Neural progenitor cell (in vitro differentiated cells): ENCODE results near the gene TAF4. TPM values are rescaled to one million over a fixed set of nuclear protein-coding genes. Genes with fewer than 3 reads are reported as not detected.

Experiments used
- DNase-seq: peaks from one replicate; pipeline ENCODE4 v3.0.0-alpha.2; 2016; ENCODE audit warnings: low spot score
- H2AFZ ChIP-seq: fragments of 200-600 bp; sonication (generic); replicated peaks from 2 replicates; pipeline ENCODE4 v1.6.1; 2016; ENCODE audit warnings: antibody characterized with exemption
- H3F3A ChIP-seq: fragments of 200-600 bp; sonication (generic); 2 replicates; pipeline ENCODE4 v1.6.1; 2016; ENCODE audit warnings: antibody characterized with exemption, low read depth
- H3K27ac ChIP-seq: fragments of 200-600 bp; sonication (generic); 2 replicates; pipeline ENCODE4 v1.5.1; 2016; ENCODE audit warnings: mild to moderate bottlenecking
- H3K27me3 ChIP-seq: fragments of 200-600 bp; sonication (generic); 2 replicates; pipeline ENCODE4 v1.6.1; 2016; ENCODE audit warnings: mild to moderate bottlenecking, moderate library complexity
- H3K36me3 ChIP-seq: fragments of 200-600 bp; sonication (generic); 2 replicates; pipeline ENCODE4 v1.5.1; 2016
- H3K4me1 ChIP-seq: fragments of 200-600 bp; sonication (generic); 2 replicates; pipeline ENCODE4 v1.6.1; 2016; ENCODE audit warnings: mixed run types
- H3K4me2 ChIP-seq: fragments of 200-600 bp; sonication (generic); 2 replicates; pipeline ENCODE4 v1.6.1; 2016
- H3K4me3 ChIP-seq: fragments of 200-600 bp; sonication (generic); 2 replicates; pipeline ENCODE4 v1.5.1; 2016
- H3K79me2 ChIP-seq: fragments of 200-600 bp; sonication (generic); 2 replicates; pipeline ENCODE4 v1.6.1; 2016; ENCODE audit warnings: low read depth
- H3K9ac ChIP-seq: fragments of 200-600 bp; sonication (generic); 2 replicates; pipeline ENCODE4 v1.6.1; 2016
- H3K9me3 ChIP-seq: fragments of 200-600 bp; sonication (generic); 2 replicates; pipeline ENCODE4 v1.5.1; 2016; ENCODE audit warnings: low read depth
- H4K20me1 ChIP-seq: fragments of 200-600 bp; sonication (generic); 2 replicates; pipeline ENCODE4 v1.6.1; 2016; ENCODE audit warnings: low read depth
- H3K27ac Mint-ChIP-seq: 3 replicates; pipeline ENCODE4 v1.8.0; 2021; ENCODE audit warnings: mixed read lengths
- H3K27me3 Mint-ChIP-seq: 2 replicates; pipeline ENCODE4 v1.8.0; 2022; ENCODE audit warnings: low read depth, mild to moderate bottlenecking, inconsistent platforms, moderate library complexity, mixed read lengths; ENCODE audit not compliant: insufficient read depth
- H3K36me3 Mint-ChIP-seq: 3 replicates; pipeline ENCODE4 v1.8.0; 2021; ENCODE audit warnings: mixed read lengths
- H3K4me1 Mint-ChIP-seq: 3 replicates; pipeline ENCODE4 v1.8.0; 2021; ENCODE audit warnings: mixed read lengths
- H3K4me3 Mint-ChIP-seq: 3 replicates; pipeline ENCODE4 v1.8.0; 2021; ENCODE audit warnings: mild to moderate bottlenecking, moderate library complexity, mixed read lengths
- H3K9me3 Mint-ChIP-seq: 3 replicates; pipeline ENCODE4 v1.8.0; 2020; ENCODE audit warnings: mixed read lengths
- CTCF ChIP-seq: fragments of 200-600 bp; sonication (generic); IDR thresholded peaks from 2 replicates; pipeline ENCODE4 v1.5.1; 2017; ENCODE audit warnings: antibody characterized with exemption, mild to moderate bottlenecking
- EZH2 ChIP-seq: fragments of 200-600 bp; sonication (generic); IDR thresholded peaks from 2 replicates; pipeline ENCODE4 v1.6.1; 2017; ENCODE audit warnings: antibody characterized with exemption, mild to moderate bottlenecking, moderate library complexity
- EZH2phosphoT487 ChIP-seq: fragments of 200-600 bp; sonication (generic); IDR thresholded peaks from 2 replicates; pipeline ENCODE4 v1.6.1; 2017; ENCODE audit warnings: antibody characterized with exemption
- total RNA-seq: library from RNA; depleted of rRNA; stranded (reverse); fragments of >200 nt; gene quantifications from 2 replicates; pipeline ENCODE4 v1.2.3, GENCODE V29; 2015; ENCODE audit warnings: low replicate concordance

Gene TAF4
- total RNA-seq, 1 donor from 2014 or later, result 9.9 TPM

- peak; percentile 64 for DNase-seq
- H3K79me2 ChIP-seq, result peaks cover 45% of the 10 kb centered on the region
- H3K36me3 ChIP-seq, result no peaks in the 10 kb centered on the region
- Mint-ChIP-seq H3K4me3 (peak overlapping the region; percentile 65), H3K27me3 (peaks cover 23% of the 10 kb centered on the region), H3K4me1 (peaks cover 26% of the 10 kb centered on the region), H3K9me3 (peaks cover 2% of the 10 kb centered on the region), H3K27ac (no peak overlapping the region), H3K36me3 (peaks cover 5% of the 10 kb centered on the region)
- H3K9me3 ChIP-seq, result no peaks in the 10 kb centered on the region
- H3K4me2 ChIP-seq, result peak overlapping the region; percentile 93
- no peak overlapping the region for H3K9ac ChIP-seq
- H2AFZ ChIP-seq, result no peak overlapping the region
- TF ChIP-seq EZH2phosphoT487 (no peak), CTCF (no peak), EZH2 (no peak)
- H3K4me3 ChIP-seq, result peak overlapping the region; percentile 79
- peaks cover 9% of the 10 kb centered on the region for H3F3A ChIP-seq
- H4K20me1 ChIP-seq, result peaks cover 45% of the 10 kb centered on the region
- H3K27ac ChIP-seq, result no peak overlapping the region
- peaks cover 22% of the 10 kb centered on the region for H3K4me1 ChIP-seq
- no peaks in the 10 kb centered on the region for H3K27me3 ChIP-seq
Observed at GRCh38 chr20:62064770-62065673, 659 bp downstream of the TAF4 start.

GRCh38 chr20:62063981-62064769, 1.5 kb downstream of the TAF4 start:
- H3K27me3 ChIP-seq, result no peaks in the 10 kb centered on the region
- H3F3A ChIP-seq, result peaks cover 9% of the 10 kb centered on the region
- peaks cover 53% of the 10 kb centered on the region for H3K79me2 ChIP-seq
- peak overlapping the region; percentile 93 for H3K4me2 ChIP-seq
- Mint-ChIP-seq H3K27ac (no peak overlapping the region), H3K9me3 (peaks cover 2% of the 10 kb centered on the region), H3K4me1 (peaks cover 31% of the 10 kb centered on the region), H3K4me3 (peak overlapping the region; percentile 87), H3K27me3 (peaks cover 17% of the 10 kb centered on the region), H3K36me3 (peaks cover 12% of the 10 kb centered on the region)
- no peaks in the 10 kb centered on the region for H3K36me3 ChIP-seq
- no peak overlapping the region for H2AFZ ChIP-seq
- peaks cover 22% of the 10 kb centered on the region for H3K4me1 ChIP-seq
- H3K9me3 ChIP-seq, result no peaks in the 10 kb centered on the region
- no peak overlapping the region for H3K27ac ChIP-seq
- H4K20me1 ChIP-seq, result peaks cover 53% of the 10 kb centered on the region
- TF ChIP-seq CTCF, result no peak
- TF ChIP-seq EZH2phosphoT487, result no peak
- TF ChIP-seq EZH2, result no peak
- H3K4me3 ChIP-seq, result peak overlapping the region; percentile 55
- H3K9ac ChIP-seq, result no peak overlapping the region
- peak; percentile 62 for DNase-seq

- Mint-ChIP-seq H3K27ac (no peak overlapping the region), H3K4me1 (peaks cover 31% of the 10 kb centered on the region), H3K4me3 (peak overlapping the region; percentile 87), H3K27me3 (peaks cover 14% of the 10 kb centered on the region), H3K36me3 (peaks cover 15% of the 10 kb centered on the region), H3K9me3 (peaks cover 6% of the 10 kb centered on the region)
- peaks cover 58% of the 10 kb centered on the region for H3K79me2 ChIP-seq
- no peak overlapping the region for H2AFZ ChIP-seq
- no peak for TF ChIP-seq CTCF
- no peak for TF ChIP-seq EZH2
- H3K4me3 ChIP-seq, result peak overlapping the region; percentile 55
- peaks cover 9% of the 10 kb centered on the region for H3F3A ChIP-seq
- no peaks in the 10 kb centered on the region for H3K9me3 ChIP-seq
- H3K9ac ChIP-seq, result no peak overlapping the region
- H3K4me2 ChIP-seq, result peak overlapping the region; percentile 93
- peak; percentile 72 for DNase-seq
- H3K36me3 ChIP-seq, result no peaks in the 10 kb centered on the region
- H3K27me3 ChIP-seq, result no peaks in the 10 kb centered on the region
- H3K4me1 ChIP-seq, result peaks cover 22% of the 10 kb centered on the region
- H4K20me1 ChIP-seq, result peaks cover 55% of the 10 kb centered on the region
- H3K27ac ChIP-seq, result no peak overlapping the region
Observed at GRCh38 chr20:62063315-62063980, 2.2 kb downstream of the TAF4 start.
